ENCODE measurements around the gene C1QTNF7.

Gene C1QTNF7

DNA sequence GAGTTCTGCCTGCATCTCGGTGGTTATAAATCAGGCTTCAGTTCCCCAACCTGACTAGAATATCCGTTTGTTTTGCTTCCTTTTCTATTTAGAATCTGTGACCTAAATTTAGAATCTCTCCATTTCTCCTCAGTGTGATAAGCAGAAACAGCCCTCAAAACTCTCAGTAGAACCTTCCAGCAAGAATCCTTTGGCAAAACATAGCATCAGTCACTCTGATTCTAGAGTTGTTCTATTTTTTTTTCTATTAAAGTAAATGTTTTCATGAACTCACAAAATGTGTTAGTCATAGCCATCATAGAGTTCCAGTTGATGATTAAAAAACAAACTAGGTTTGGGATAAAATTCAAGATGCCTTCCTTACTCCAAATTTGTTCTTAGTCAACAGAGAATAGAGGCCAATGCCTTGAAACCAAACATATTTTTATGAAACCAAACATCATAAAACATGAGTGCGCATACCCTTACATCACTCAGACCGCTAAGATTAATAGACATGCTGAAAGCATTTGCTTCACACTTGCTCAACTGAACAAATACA is 13.2 kb upstream of the C1QTNF7 start:
- DNase-seq = no peak

DNA sequence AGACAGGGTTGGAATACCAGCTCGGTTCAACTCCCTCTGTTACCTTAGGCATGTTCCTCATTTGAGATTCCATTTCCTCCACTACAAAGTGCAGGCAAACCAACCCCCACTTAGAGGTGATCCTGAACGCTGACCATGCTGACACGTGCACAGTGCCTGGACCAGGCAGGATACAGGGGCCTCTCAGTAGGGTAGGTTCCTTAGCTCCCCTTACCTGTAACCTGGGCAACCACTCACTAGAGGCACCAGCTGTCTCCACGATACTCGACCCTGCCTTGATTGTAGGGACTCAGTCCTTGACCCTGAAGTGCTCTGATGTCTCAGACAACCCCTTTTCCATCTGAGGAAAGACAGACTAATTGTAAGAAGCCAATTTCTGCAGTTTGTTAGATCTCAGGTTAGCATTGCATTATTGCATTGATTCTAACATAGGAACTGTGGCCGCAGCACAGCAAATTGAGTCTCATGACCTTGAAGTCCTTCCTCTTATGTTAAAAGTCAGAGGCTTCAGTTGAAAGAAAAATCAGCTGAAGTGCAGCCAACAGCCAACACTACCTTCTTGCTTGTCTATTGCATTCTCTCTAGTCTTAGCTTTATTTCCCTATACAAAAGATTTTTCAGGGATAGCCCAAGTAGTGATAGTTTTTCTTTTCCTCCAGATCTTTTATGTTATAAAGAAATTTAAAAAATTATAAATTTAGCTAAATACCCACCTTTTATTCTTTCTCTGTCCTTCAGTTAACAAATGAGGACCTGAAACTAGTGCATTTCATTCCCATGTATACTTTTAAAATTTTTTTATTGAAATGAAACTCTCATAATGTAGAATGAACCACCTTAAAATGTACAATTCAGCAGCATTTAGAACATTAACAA is 11.2 kb upstream of the C1QTNF7 start:
- DNase-seq = peak; percentile 27

DNA sequence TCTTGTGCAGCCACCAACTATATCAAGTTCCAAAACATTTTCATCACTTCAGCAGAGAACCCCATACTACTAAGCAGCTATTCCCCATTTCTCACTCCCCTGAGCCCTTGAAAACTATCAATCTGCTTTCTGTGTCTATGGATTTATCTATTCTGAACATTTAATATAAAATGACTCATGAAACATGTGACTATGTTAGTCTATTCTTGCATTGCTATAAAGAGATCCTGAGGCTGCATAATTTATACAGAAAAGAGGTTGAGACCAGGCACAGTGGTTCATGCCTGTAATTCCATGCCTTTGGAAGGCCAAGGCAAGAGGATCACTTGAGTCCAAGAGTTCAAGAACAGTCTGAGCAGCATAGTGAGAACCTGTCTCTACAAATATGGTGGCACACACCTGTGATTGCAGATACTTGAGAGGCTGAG is 10.6 kb upstream of the C1QTNF7 start:
- DNase-seq = no peak

DNA sequence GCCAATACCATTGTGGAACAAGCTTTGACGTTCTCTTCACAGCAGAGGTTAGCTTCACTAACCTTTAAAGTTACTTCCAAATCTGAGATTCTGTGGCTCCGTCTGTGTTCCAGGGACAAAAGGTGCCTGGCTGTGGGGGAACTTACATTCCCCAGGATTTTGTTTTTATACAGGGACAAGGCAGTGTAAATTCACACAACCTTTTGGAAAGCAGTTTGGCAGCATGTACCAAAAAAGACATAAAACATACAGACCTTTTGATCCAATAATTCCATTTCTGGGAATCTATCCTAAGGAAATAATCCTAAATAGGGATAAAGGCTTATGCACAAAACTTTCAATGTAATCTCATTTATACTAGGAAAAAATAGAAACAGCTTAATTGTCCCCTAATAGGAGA is 8.9 kb upstream of the C1QTNF7 start:
- no peak for DNase-seq

DNA sequence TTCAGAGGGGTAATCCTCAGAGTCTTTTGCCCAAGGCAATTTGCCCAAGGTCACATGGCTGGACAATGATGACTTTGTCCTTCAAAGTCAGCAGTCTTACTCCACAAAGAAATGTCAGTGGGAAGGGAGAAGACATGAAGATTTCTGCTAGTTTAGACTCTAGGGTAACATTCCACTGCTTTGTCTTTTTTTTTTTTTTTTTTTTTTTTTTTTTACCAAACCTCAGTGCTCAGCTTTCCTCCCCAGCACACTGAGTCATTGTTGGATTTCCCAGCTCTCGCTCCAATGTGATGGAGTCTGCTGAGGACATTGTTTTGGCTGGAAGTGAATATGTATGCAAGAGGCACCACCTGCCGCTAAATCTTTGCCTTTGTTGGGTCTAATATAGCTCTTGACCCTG is 7.2 kb upstream of the C1QTNF7 start:
- no peak for DNase-seq

DNA sequence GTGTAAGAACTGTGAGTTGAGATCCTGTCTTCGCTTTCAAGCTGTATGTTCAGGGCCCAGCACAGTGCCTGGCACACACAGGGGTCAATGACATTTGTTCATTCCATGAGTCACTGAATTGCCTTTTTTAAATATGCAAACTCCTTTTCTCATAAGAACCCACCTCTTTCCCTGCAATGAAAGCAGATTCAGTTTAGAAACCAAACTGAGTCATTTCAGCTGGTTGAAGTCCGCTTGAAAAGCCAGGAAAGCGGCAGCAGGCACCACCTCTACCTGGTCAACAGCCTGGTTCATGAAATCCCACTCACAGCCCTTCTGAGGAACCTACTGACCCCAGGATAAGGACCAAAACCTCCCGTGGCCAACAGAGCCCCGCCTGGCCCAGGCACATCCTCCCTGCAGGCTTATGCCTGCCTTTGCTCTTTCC is 4.5 kb upstream of the C1QTNF7 start:
- DNase-seq = no peak

DNA sequence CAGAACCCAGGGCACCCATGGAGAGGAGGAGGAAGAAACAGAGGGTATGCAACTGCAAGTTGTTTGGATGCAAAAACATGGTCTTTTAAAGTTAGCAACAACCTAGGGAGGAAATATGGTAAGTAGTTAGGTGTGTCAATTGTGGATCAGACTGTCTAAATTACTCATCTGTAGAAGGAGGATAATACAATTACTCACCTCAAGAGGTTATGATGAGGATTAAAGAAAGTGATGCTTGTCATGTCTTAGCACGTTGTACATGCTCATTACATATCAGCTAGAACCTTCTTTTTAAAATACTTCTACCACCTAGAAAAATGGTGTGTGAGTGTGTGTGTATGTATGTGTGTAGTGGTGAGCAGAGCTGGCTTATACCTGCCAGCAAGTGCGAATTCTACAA is 2.3 kb upstream of the C1QTNF7 start:
- DNase-seq = no peak

DNA sequence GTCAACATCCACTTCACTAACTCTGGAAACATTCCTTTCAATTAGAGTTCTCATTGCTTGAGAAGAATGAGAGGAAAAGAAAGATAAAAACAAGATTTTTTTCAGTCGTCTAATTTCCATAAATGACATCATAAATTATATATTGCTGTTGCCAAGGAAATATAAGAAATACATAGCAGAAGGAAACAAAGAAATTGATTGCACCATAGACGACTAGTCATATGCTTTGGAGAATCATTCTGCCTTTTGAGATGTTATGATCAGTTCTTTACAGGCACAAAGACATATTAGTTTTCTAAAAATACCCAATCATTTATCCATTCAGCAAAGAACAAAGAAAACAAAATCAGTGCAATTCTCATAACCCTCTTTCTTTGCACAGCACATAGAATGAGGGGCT is 672 bp upstream of the C1QTNF7 start:
- DNase-seq = peak; percentile 75

DNA sequence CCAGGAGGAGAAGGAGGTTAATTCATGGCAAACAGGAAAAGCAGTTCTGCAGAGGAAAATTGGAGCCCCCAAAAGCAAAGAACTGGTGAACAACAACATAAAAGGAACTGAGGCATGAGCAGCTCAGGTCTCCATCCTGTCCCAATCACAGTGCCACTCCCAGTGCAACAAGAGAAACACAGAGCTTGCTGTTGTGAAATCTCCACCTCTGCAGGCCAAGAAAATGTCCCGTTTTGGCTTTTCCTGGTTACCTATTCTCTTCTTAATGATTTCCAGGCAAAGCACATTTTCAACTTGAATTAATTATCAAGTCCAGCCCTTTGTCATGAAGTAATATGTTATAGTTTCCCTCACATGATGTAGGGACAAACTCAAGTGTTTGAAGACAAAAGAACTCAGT is 778 bp downstream of the C1QTNF7 start:
- DNase-seq = peak; percentile 9

DNA sequence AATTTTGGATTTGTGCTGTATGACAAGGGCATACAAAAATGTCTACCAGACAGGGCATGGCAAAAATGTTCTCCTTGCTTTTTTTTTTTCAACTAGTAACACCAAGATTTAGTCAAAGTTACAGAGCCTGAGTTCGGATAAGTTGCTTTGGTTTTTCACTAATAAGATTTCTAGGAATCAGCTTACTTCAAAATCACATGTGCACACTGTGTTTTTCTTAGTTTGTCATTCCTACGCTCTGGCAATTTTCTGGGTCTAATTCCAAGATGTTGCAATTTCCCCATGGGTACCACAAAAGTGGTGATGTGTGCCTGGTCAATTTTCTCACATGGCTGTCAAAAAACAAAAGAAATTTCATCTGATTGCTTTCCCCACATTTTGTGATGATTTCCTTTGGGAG is 6.3 kb downstream of the C1QTNF7 start:
- no peak for DNase-seq

DNA sequence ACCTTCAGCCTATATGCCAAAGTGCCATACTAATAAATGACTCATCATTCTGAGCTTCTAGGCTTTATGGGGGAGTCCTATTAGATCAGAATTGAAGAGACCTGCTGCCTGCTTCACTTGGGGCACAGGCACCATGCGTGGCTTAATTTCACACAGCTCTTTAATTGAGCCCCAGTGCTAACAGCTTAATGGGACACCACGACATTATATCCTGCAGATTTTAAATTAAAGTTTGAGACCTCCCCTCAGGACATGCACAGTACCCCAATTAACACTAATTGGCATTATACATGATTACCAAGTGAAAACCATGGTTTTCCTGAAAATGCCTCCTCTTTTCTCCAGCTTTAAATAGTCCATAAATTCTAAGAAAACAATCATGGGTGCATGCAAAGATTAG is 6.8 kb downstream of the C1QTNF7 start:
- no peak for DNase-seq

DNA sequence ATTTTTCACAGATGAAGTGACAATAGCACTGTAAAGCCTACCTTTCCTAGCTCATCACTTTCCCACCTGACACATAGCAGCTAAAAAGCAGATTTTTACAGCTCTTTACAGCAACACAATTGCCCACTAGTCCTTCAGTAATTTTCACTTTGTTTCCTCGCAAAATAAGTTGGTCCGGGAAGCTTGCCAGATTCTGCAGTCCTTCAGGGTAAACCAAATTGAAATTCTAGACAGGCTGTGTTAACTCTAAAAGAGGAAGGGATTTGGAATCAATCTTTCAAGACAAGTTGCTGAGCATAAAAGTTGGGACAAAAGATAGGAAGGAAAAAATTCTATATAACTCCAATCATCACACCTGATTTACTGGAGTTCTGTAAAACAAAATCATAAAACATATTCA is 8.7 kb downstream of the C1QTNF7 start:
- DNase-seq = no peak

DNA sequence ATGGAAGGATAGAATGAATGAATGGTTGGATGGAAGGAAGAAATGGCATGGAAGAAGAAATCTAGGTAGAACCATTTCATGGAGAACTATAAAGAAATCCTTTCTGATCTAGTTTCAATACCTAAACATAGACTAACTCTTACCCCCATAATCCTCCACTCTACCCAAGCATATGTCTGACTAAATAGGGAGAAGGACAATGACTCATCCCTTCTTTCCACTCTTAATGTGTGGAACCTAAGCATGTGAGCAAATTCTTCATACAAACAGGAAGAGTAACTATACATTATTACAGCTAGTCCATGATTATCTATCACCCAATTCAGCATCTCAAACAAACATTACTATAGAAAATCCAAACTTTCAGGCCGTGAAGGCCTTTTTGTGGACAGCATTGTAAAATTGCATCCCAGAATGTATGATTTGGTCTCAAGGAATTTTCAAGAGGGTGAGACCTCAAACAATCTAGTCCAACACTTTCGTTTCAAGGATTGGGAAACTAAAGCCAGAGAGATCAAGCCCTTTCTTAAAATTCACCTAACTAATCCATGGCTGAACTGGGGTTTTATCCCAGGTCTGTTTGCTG is 11.2 kb downstream of the C1QTNF7 start:
- peak; percentile 73 for DNase-seq

DNA sequence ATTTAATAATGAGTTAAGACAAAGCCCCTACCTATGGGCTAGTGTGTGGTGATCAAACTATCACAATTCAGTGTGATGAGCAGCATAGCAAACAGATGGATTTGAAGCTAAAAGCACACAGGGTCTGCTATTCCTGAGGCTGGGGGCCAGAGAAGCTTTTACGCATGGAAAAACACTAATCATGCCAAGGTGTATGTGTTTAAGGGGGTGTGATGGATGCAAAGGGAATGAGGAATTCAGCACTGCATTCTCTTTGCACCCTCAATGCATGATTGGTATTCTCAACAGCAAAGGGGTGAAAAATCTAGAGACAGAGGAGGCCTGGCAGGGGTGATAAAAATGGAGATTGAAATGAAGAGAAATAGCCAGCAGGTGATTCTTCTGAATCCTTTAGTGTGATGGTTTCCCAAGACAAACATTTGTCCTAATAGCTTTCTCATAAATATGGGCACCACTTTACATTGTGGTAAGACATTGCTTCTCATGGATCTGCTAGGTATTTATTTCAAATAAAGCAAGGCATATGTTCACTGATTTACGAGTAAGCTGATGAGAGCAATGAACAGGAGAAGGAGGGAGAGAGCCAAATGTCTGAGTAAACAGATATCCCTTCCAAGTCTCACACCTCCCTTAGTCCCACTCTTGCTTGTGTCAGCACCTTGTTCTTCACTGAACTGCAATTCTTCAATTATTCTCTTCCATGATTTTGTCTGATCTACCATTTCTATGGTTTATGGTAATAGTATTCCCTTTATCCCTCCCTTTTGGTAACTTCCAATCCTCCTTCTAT is 15.7 kb downstream of the C1QTNF7 start:
- DNase-seq = no peak

DNA sequence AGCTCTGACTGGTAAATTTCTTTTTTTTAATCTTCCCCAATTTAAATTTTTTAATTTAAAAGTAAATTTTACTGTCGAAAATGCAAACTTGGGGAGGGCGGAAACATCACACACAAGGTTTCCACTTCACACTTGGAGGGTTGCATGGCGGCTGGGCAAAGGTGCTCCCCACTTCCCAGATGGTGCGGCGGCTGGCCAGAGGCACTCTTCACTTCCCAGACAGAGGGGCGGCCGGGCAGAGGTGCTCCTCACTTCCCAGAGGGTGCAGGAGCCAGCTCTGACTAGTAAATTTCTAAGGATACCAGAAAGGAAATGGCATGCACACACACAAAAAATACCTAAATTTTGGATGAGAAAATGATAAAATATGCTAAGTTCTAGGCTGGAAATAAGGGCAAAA is 16.4 kb downstream of the C1QTNF7 start:
- DNase-seq = no peak

DNA sequence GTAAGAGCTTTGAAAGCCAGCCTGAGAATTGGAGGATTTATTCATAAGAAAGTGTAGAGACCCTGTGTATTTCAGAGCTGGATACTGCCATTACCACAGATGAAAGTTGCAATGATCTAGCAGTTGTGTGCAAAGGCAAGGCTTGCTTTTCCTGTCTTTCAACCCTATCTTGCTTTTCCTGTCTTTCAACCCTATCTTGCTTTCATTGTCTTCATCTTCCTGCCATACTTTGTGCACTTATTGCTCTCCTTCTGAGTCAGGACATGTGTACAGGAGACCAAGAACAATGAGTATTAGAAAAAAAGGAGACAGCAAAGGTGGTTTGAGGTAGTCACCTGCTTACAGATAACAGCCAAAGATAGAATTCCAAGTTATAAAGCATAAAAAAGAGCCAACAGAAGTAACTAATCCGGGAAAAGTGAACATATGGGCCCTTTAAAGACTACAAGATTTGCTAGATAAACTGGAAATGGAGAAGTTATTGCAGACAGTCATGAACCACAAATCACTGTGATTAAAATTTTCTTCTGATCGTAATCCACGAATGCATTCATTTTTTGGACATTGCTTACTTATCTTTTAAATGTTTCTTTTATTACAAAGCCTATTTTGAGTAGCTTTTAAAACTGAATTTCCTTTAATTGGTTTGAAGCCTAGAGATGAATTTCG is 17.2 kb downstream of the C1QTNF7 start:
- DNase-seq = no peak

DNA sequence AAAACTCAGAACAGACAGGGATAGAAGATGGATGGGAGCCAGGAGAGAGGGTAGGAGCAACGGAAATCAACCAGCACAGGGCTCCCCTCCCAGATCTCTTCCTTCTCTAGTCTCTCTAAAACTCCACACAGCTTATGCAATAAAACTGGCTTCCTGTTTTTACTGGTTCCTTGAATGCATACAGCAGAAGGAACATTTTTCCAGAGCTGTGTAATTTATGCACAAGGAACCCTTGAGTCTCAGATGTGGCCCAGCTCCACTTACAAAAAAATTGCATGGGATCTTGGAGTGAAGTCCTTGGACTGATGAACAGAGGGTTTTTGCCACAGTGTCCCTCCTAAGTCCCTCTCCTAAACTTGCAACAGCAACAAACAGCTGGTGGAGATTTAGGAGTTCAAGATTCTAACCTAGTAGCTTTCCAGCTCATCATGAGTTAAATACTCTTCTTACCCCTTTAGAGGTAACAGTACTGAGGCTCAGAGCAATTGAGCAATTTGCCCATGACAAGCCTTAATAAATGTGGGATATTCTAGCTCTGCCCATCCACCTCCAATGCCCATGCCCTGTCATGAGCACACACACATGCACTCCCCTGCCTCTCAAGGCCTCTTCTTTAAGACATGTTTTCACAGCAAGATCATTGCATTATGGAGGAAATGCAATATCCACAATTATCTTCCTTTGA is 23.5 kb downstream of the C1QTNF7 start:
- peak; percentile 73 for DNase-seq

DNA sequence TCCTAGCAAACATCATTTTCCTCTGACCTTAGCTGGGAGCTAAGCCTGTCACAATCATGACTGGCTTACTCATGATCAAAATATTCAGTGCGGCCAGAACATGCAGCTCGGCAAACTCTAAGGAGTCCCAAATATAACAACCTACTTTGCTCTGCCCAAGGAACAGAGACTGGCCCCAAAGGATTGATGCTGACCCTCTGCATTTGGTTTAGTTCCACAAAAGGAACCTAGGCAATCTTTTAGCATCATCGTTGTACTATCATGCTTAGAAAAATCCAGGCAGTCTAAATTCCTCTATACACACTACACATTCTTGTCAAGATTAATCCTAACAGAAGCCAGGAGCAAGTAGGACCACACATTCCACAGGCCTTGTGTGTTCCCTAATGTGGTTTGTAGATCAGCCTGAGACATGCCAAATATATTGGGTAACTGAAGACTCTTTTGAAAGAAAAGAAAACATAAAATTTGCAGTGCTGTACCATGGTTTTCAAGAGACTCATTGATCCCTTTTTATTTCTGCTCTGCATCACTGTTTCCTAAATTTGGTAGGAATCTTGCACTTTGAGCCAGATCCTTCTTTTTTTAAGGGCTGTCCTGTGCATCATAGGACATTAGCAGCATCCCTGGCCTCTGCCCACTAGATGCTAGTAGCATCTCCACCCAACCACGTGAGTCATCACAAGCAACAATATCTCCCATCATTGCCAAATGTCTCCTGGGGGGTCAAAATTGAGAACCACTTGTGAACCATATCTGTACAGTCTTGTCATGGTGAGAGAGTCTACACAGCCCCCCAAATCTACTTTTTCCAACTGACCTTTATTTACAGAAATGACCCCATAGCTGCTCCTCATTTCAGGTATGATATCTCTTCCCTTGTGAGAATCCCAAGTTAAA is 24.3 kb downstream of the C1QTNF7 start:
- no peak for DNase-seq

DNA sequence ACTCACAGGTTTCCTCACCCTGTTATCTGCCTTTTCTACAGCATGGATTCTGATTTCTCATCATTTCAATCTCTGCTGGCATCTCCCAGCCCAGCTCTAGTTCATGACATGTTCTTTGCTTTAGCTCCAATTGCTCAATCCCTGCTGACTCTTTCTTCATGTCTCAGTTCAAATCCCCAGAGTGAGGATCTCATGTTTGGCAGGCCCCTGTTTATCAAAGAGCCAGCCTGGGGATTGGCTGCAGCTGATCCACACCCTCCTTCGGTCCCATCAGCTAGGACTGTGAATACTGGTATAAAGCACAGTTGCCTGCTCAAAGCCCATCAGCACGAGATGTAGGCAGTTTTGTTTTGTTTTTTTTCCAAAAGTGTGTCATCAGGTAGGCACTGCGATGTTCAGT is 27.5 kb downstream of the C1QTNF7 start:
- DNase-seq = peak; percentile 36

DNA sequence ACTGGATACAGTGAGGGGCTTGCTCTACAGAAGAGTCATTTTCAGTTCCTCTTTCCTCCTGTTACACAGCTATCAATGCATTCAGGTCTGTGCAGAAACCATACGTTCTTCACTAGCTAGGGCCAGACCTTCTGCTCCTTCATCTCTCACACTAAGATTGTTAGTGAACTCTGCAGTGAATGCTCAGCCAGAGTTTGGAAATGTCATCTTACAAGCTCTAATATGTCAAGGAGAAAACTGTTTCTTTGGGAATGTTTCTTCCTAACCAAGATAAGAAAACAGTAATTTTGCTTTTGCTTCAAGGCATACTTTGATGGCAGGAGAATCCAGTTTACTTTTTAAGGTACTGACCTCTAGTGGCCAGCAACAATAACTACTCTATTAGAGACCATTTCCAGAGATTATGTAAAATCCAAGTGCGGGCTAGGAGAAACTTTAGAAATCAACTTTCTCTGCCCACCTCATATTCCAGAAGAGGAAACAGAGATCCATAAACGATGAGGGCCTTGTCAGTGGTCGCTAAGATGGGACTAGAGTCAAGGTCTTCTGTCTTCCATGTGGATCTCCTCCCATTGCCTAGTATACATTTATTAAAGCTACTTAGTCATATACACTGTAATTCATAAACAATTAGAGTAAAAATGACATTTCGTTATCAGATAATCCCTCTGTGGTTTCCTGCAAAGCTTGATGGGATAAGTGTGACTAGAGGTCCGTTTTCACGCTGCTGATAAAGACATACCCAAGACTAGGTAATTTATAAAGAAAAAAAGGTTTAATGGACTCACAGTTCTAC is 29.8 kb downstream of the C1QTNF7 start:
- peak; percentile 63 for DNase-seq

Measured in inflammatory macrophage treated with lipopolysaccharide for 4 hours (primary cell).